NCI-H1694 (cell line): ENCODE measurements around the gene CLDND1.

ENCODE experiments used
- DNase-seq: peaks from one replicate; lab custom pipeline; 2025; lab: John Stamatoyannopoulos, UW

Gene CLDND1

GRCh38 chr3:98513736-98514135 is 9.0 kb downstream of the CLDND1 start:
- DNase-seq, result no peak

DNA sequence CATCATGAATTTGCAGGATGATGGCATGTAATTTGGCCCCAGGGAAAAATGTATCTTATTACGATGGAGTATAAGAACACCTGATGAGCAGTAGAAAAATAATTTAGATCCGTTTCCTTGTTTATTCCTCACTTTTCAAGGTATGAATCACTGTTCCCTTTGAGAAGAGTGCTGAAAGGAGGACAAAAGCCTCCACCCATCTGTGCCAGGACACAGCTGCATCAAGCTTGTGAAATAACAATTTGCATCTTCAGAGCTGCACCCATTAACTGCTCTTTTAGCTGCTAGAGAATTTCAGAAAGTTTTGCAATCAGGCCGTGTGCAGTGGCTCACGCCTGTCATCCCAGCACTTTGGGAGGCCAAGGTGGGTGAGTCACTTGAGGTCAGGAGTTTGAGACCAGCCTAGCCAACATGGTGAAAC is 9.6 kb downstream of the CLDND1 start:
- no peak for DNase-seq

DNA sequence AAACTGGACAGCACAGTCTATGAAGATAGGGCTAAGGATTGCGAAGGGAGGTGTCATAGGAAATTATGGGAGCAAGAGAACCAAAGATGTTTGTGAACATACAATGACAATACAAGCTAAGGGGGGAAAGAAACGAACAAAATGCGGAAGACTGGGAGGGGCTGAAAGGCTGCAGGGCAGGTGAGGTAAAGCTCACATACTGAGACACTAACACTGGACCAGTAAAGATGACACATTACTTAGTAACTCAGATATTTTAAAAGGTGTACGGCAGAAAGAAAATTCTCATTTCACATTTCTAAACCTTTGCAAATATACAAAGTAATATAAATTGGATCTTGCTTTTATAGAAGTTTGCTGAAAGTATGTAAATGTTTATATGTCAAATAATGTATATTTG is 10.1 kb downstream of the CLDND1 start:
- no peak for DNase-seq

- no peak for DNase-seq
These were observed 14.1 kb downstream of the CLDND1 start for GRCh38 chr3:98508582-98508981.

GRCh38 chr3:98504539-98504938 is 18.2 kb downstream of the CLDND1 start:
- no peak for DNase-seq

GRCh38 chr3:98501863-98502576 is 20.7 kb downstream of the CLDND1 start:
- DNase-seq, result no peak

GRCh38 chr3:98501270-98501669 is 21.4 kb downstream of the CLDND1 start:
- no peak for DNase-seq

- DNase-seq, result no peak
These were observed 22.7 kb downstream of the CLDND1 start for GRCh38 chr3:98500019-98500418.

GRCh38 chr3:98497381-98497780 is 25.3 kb downstream of the CLDND1 start, which contains the start of gene OR5K2:
Gene OR5K2 (plus strand): TSS chr3:98497681. CDS start chr3:98497681, 0 bp downstream.
- no peak for DNase-seq

- no peak for DNase-seq
These were observed 39.1 kb downstream of the CLDND1 start for GRCh38 chr3:98483626-98484025.

DNA sequence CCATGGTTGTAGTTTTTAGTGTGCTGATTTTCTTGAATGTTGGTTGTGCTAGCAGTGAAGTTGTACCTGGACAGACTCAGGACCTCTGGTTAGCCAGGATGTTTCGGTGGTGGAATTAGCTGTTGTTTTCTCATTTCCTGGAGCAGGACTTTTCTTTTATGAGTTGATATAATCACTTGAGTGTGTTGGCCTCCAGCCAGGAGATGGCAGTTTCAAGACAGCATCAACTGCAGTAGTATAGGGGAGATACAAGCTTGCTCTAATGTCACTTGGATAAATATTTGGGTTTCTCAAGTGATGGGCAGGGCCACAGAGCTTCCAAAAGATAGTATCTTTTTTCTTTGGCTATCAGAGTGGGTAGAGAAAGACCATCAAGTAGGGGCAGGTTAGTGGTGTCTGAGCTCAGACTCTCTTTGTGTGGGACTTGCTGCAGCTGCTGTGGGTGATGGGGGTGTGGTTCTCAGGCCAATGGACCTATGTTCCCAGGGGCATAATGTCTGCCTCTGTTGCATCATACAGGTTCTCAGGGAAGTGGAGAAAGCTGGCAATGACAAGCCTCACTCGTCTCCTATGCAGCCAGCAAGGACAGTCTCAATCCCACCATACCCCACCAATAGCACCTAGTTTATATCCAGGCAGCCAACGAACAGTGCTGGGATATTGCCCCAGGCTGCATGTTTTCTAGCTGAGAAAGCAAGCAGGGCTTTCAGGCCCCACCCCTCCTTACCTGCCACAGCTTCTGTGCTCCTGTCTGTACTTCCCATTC is 39.8 kb downstream of the CLDND1 start:
- no peak for DNase-seq
